ENCODE results near the gene DPYD.

The DPYD gene

GRCh38 chr1:97174039-97174704 lies 746.7 kb downstream of the DPYD start:
- no peak for DNase-seq

- no peak for DNase-seq
These were observed 750.5 kb downstream of the DPYD start for GRCh38 chr1:97170300-97170699.

GRCh38 chr1:97168056-97168455 lies 752.8 kb downstream of the DPYD start:
- DNase-seq: no peak

GRCh38 chr1:97167246-97167645 lies 753.6 kb downstream of the DPYD start:
- DNase-seq: no peak

GRCh38 chr1:97166626-97167025 lies 754.2 kb downstream of the DPYD start:
- no peak for DNase-seq

GRCh38 chr1:97164276-97164639 lies 756.6 kb downstream of the DPYD start:
- DNase-seq: no peak

- no peak for DNase-seq
These were observed 757.1 kb downstream of the DPYD start for GRCh38 chr1:97163591-97164275.

- no peak for DNase-seq
These were observed 760.0 kb downstream of the DPYD start for GRCh38 chr1:97160818-97161217.

GRCh38 chr1:97159342-97159741 lies 761.5 kb downstream of the DPYD start:
- no peak for DNase-seq

GRCh38 chr1:97158691-97159096 lies 762.1 kb downstream of the DPYD start:
- no peak for DNase-seq

GRCh38 chr1:97157991-97158390 lies 762.8 kb downstream of the DPYD start:
- DNase-seq: no peak

- DNase-seq: no peak
These were observed 769.2 kb downstream of the DPYD start for GRCh38 chr1:97151651-97152050.

GRCh38 chr1:97145321-97145956 lies 775.4 kb downstream of the DPYD start:
- no peak for DNase-seq

GRCh38 chr1:97144527-97144926 lies 776.3 kb downstream of the DPYD start:
- no peak for DNase-seq

GRCh38 chr1:97143236-97143882 lies 777.5 kb downstream of the DPYD start:
- no peak for DNase-seq

GRCh38 chr1:97140611-97141010 lies 780.2 kb downstream of the DPYD start:
- no peak for DNase-seq

GRCh38 chr1:97139512-97139911 lies 781.3 kb downstream of the DPYD start:
- DNase-seq: no peak

GRCh38 chr1:97138515-97139032 lies 782.3 kb downstream of the DPYD start:
- DNase-seq: no peak

- DNase-seq: no peak
These were observed 782.8 kb downstream of the DPYD start for GRCh38 chr1:97137862-97138514.

GRCh38 chr1:97136996-97137395 lies 783.8 kb downstream of the DPYD start:
- DNase-seq: no peak

GRCh38 chr1:97135972-97136371 lies 784.9 kb downstream of the DPYD start:
- no peak for DNase-seq

GRCh38 chr1:97128426-97128825 lies 792.4 kb downstream of the DPYD start:
- DNase-seq: no peak
